HG03196 (cell line): Measurements from ENCODE around the gene JCAD.
"Not testable (repeated sequence)": the region's sequence is repeated elsewhere in the genome, so short reads cannot be mapped to it uniquely, and the experiment has no call there.

Experiments used
- ATAC-seq: cut with Tn5 transposase; IDR thresholded peaks from one replicate; pipeline ENCODE4 v1.9.1; 2021; ENCODE audit not compliant: unreplicated experiment

JCAD gene, protein sequence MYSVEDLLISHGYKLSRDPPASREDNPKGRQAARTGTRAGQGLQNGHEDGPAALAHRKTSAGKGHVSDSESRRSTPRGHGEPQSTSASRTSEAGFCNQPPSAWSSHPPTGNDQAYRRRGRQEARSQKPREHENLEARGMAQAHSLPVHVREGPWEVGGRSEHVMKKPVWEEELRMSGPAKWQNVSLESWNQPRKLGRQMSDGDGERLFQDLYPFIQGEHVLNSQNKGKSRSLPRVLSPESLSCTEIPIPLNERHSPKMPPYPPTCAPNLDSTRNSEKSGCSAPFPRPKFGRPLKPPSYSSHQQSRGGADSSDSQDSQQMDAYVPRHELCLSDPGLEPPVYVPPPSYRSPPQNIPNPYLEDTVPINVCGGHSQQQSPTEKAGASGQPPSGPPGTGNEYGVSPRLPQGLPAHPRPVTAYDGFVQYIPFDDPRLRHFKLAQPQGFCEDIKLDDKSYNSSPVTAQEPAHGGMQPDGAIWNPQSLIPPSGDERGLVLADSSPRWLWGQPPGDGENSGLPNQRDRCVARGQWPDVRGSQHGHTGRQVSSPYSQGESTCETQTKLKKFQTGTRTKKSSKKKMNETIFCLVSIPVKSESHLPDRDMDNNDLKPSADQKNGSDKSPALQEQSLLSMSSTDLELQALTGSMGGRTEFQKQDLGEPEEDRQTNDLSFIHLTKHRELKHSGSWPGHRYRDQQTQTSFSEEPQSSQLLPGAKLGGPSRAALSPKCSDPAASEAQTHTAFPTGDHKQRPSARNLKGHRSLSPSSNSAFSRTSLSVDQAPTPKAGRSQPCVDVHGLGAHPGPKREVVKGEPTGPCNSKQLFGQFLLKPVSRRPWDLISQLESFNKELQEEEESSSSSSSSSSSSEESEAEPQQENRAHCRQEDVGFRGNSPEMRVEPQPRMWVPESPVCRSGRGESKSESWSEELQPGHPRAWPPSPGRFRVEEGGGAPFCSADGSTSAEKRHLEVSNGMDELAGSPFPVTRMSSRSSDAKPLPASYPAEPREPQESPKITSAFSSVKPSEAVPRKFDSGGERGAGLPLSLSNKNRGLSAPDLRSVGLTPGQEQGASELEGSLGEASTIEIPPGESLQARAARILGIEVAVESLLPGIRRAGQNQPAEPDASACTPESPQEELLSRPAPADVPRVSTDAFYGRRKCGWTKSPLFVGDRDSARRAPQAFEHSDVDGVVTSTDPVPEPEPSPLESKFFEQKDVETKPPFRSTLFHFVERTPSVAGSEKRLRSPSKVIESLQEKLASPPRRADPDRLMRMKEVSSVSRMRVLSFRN (N-terminal part only)

DNA sequence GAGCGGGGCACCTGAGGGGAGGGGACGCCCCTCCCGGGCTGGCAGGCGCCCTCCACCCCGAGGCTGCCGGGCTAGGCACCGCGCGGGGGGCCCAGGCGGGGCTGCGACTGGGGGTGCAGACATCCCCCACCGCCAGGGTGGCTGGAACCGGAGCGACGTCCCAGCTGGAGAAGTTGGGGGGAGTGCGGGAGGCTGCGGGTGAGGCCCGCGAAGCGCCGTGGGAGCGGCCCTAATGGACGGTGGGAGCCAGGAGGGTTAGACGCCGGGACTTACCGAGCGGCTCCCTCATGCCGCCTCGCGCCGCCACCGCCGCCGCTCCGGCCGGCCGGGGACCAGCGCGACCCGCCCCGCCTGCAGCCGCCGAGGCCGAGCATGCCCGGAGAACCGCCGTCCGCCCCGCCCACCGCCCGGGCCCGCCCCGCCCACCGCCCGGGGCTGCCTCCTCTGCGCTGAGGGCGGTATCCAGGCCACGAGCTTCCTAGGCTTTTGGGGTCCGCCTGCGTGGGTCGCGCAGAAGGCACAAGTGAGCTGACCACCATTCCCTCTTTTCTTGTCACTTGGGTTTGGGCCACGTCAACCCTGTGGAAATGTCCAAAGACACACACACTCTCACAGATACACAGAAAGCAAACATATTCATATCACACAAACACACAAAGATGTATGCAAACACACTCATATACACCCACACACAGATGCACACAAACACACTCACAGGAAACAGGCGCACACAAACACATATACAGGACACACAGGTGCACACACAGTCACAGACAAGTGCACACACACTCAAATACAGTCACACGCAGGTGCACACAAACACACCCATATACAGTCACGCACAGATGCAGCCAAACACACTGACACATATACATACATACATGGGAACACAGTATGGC is at the start of gene JCAD:
JCAD (minus strand) TSS at position 378 of the 899 bp plus-strand sequence. CDS start 11,774 bp downstream, outside the sequence.
- ATAC-seq = no peak

DNA sequence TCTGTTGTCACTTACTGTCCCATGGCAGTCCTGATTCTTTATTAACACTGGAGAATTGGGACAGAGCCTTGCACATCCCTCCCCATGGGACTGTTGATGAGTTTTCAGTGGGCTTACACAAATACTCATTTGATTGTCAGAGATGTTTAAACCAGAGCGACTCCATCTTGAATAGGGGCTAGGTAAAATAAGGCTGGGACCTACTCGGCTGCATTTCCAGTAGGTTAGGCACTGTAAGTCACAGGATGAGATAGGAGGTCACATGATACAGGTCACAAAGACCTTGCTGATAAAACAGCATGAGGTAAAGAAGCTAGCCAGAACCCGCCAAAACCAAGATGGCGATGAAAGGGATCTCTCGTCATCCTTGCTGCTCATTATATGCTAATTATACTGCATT is 47.6 kb upstream of the JCAD start:
- no peak for ATAC-seq

DNA sequence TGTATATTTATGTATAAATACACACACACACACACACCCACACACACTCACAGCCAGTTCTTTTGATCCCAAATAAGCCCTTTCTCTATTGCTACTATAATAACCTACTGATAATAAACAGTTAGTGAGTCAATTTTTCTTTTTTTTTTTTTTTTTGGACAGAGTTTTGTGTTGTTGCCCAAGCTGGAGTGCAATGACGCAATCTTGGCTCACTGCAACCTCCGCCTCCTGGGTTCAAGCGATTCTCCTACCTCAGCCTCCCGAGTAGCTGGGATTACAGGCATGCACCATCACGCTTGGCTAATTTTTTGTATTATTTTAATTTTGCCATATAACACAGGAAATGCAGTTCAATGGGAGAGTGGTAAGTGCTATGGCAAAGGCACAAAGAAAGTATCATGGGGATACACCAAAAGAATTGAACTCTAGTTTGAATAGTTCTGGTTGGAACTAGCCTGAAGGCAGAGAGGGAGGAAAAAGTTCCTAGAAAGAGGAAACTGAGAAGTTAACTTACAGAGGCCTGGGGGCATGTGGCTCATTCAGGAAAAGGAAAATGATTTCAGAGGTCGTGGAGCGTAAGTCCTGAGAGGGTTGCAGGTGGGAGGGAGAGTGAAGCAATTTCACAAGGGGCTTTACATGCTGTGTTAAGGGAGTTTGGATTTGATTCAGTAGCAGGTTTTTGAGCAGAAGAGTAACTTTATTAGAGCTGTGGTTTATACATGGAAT is 44.4 kb upstream of the JCAD start:
- no peak for ATAC-seq

- ATAC-seq = not testable (repeated sequence)
Observed at GRCh38 chr10:30099706-30100105, 40.3 kb upstream of the JCAD start.

GRCh38 chr10:30099101-30099500 is 39.7 kb upstream of the JCAD start:
- ATAC-seq = no peak

DNA sequence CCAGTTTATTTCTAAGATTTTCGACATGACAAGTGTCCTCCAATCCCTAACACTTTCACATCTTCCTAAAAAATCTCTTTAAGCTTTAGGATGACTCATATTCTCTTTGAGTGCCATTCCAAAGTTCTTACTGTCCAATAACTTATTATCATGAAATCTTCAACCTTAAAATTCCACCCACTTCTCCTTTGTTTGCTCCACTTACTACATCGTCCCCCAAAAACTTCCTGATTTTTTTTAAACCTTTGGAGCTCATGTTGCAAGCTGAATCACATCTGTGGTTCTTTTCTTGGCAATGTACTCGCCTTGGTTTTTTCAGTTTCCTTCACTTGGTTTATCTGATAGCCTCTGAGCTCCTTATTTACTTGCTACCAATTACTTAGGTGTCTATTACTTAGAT is 39.2 kb upstream of the JCAD start:
- no peak for ATAC-seq

- no peak for ATAC-seq
Observed at GRCh38 chr10:30096564-30096963, 37.2 kb upstream of the JCAD start.

GRCh38 chr10:30095631-30096422 is 36.4 kb upstream of the JCAD start:
- ATAC-seq = no peak

- no peak for ATAC-seq
Observed at GRCh38 chr10:30094601-30095000, 35.2 kb upstream of the JCAD start.

DNA sequence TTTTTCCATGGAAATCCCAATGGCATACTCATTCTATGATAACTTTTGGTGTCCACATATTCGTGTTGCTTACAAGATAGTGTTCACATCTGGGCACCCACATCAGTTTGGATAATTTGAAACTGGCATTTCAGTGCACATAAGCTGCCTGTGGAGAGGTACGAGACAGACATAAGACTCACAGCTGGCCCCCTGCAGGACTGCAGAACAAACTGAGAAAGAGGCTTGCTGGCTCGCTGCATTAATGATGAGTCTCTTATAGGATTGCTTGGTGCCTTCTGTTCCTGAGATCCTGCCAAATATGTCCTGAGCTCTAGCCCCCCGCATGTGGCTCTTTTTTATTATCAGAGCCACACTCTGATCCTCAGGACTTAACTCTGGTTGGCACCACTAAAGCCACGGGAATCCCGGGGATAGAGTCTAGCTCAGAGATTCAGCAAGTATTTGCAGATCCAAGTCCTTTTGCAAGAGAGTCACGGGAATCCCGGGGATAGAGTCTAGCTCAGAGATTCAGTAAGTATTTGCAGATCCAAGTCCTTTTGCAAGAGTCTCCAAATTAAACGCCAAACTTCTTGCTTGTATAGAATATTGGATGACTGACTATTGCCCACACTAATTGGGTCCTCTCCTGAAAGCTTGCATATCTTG is 34.0 kb upstream of the JCAD start:
- no peak for ATAC-seq

GRCh38 chr10:30092151-30092790 is 32.9 kb upstream of the JCAD start:
- no peak for ATAC-seq

DNA sequence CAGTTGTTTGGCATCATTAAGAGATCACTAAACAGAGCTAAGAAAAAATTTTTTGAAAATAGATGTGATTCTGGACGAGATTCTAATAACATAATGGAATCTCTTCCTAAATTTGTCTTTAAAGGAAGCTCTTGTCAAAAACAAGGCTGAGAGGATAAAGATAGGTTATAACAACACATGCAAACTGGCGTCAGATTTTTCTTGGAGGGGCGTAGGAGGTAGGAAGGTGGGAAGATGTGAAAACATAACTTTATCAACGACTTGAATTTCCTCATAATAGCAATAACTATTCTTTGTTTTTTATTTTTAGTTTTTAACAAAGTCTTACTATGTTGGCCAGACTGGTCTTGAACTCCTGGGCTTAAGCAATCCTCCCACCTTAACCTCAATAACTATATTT is 31.8 kb upstream of the JCAD start:
- no peak for ATAC-seq

DNA sequence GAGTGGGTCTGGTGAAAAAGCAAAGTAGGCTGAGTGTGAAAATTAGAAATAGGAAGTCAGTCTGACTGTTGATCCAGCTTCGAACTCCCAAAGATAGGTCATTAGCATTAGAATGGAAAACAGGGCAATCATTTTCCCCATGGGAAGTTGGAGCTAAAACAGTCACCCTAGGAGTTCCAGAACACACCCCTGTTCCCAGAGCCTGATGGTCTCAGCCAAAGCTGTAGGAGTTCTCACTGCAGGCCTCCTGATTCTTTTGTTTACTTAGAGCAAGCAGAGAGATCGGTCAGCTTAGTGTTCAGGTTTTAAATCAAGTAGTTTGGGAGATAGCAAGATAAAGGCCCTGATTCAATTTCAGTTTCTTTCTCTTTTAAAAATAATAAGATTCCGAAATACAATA is 28.8 kb upstream of the JCAD start:
- no peak for ATAC-seq

GRCh38 chr10:30083934-30084333 is 24.5 kb upstream of the JCAD start:
- no peak for ATAC-seq

DNA sequence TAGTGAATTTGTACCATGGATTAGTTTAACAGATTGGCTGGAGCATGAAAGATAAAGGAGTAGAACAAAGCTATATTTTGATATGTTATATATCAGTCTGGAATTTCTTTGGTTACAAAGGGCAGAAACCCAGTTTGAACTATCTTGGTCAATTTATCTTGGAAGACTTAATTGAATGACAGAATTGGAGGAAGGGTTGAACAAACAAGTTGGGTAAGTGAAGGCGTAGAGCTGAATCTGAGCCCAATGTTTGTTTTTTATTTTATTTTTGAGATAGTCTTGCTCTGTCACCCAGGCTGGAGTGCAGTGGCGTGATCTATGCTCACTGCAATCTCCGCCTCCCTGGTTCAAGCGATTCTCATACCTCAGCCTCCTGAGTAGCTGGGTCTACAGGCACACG is 21.8 kb upstream of the JCAD start:
- no peak for ATAC-seq

DNA sequence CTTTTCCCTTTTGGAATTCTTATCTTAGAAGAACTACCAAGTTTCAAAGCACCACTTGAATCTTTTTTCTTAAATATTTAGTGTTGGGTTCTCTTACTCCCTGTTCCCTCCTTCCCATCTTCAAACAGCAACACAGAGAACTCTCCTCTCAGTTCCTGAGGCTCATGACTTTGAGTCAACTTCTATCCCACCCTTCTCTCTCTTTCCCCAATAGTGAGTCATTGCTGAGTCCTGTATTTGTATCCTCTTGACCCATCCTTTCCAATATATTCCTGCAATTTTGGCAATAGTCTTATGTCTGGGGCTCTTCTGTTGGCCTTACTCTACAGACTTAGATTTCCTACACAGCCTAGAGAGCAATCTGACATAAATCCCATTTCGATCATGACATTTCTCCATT is 20.8 kb upstream of the JCAD start:
- no peak for ATAC-seq

GRCh38 chr10:30079408-30079807 is 20.0 kb upstream of the JCAD start:
- ATAC-seq = no peak

- no peak for ATAC-seq
Observed at GRCh38 chr10:30075481-30075880, 16.1 kb upstream of the JCAD start.
